ENCODE results near the gene SELENOV. TPM values are rescaled to one million over a fixed set of nuclear protein-coding genes. Genes with fewer than 3 reads are reported as not detected.
"Not testable (repeated sequence)": the region's sequence is repeated elsewhere in the genome, so short reads cannot be mapped to it uniquely, and the experiment has no call there.

The SELENOV gene, protein sequence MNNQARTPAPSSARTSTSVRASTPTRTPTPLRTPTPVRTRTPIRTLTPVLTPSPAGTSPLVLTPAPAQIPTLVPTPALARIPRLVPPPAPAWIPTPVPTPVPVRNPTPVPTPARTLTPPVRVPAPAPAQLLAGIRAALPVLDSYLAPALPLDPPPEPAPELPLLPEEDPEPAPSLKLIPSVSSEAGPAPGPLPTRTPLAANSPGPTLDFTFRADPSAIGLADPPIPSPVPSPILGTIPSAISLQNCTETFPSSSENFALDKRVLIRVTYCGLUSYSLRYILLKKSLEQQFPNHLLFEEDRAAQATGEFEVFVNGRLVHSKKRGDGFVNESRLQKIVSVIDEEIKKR
- total RNA-seq (0.37 TPM), polyA plus RNA-seq (not detected)

DNA sequence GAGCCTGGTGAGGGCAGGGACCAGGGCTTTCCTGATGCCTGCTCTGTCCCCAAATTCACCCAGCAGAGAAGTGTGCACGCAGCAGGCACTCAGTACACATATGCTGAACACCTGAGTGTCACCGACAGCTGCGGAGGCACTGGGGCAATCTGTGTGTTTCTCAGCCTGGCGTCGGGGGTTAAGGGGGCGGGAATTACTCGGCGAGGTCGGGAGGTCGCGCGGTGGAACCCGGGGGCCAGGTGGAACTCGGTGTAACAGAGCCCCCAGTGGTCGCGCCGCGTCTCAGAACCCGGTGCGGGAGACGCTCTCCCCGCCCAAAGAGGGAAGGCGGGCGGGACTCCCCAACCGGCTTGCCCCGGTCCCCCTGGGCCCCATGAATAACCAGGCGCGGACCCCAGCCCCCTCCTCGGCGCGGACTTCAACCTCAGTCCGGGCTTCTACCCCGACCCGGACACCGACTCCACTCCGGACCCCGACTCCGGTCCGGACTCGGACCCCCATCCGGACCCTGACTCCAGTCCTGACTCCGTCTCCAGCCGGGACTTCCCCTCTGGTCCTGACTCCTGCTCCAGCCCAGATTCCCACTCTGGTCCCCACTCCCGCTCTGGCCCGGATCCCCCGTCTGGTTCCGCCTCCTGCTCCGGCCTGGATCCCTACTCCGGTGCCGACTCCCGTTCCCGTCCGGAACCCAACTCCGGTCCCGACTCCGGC, at the start of gene SELENOV:
SELENOV (plus strand) TSS at position 300 of the 711 bp plus-strand sequence; CDS start at position 374, 74 bp downstream.
- DNase-seq (ENCODE audit: extremely low spot score), result no peak
- Histone ChIP-seq H3K36me3 (ENCODE audit: insufficient read depth) (no peaks in the 10 kb centered on the region), H3K4me3 (ENCODE audit: low read depth, low read length) (peak within 1 kb of the TSS; percentile 12), H3K4me1 (ENCODE audit: insufficient read depth) (peaks cover 2% of the 10 kb centered on the region), H3K27ac (ENCODE audit: low read depth) (no peak within 1 kb of the TSS)
- under 1% methylated on average over 56 of the region's 56 CpGs for WGBS

GRCh38 chr19:39465956-39466747, 48.8 kb upstream of the SELENOV start:
- Histone ChIP-seq H3K36me3 (ENCODE audit: insufficient read depth) (peaks cover 10% of the 10 kb centered on the region), H3K4me1 (ENCODE audit: insufficient read depth) (no peaks in the 10 kb centered on the region), H3K27ac (ENCODE audit: low read depth) (no peak overlapping the region), H3K4me3 (ENCODE audit: low read depth, low read length) (no peak overlapping the region)
- DNase-seq (ENCODE audit: extremely low spot score), result no peak
- WGBS, result 94% methylated on average over 18 of the region's 18 CpGs

- DNase-seq (ENCODE audit: extremely low spot score), result no peak
- WGBS, result 93% methylated on average over 7 of the region's 7 CpGs
- Histone ChIP-seq H3K36me3 (ENCODE audit: insufficient read depth) (peaks cover 13% of the 10 kb centered on the region), H3K27ac (ENCODE audit: low read depth) (no peak overlapping the region), H3K4me3 (ENCODE audit: low read depth, low read length) (no peak overlapping the region), H3K4me1 (ENCODE audit: insufficient read depth) (no peaks in the 10 kb centered on the region)
Measured at GRCh38 chr19:39467941-39468340, 47.0 kb upstream of the SELENOV start.

- no peak for DNase-seq (ENCODE audit: extremely low spot score)
- Histone ChIP-seq H3K4me1 (ENCODE audit: insufficient read depth) (no peaks in the 10 kb centered on the region), H3K4me3 (ENCODE audit: low read depth, low read length) (no peak overlapping the region), H3K36me3 (ENCODE audit: insufficient read depth) (peaks cover 13% of the 10 kb centered on the region), H3K27ac (ENCODE audit: low read depth) (no peak overlapping the region)
- WGBS, result 89% methylated on average over 11 of the region's 11 CpGs
Measured at GRCh38 chr19:39469036-39469435, 45.9 kb upstream of the SELENOV start.

DNA sequence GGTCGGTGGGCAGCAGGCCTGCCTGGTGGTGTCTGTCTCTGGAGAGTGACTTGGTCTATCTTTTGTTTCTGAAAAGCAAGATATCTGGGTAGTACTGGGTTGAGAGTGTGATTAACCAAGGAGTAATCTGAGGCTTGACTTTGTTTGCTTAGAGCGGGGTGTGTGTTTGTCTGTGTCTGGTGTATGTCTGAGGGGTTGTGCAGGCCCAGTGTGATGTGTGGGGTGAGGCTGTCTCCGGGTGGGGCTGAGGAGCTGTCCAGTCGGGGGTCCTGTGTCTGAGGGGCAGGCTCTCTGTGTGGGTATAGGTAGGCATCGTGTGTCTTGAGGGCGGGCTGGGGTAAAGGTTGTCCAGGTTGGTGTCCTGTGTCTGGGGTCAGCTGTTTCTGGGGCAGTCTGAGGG, 45.4 kb upstream of the SELENOV start:
- Histone ChIP-seq H3K36me3 (ENCODE audit: insufficient read depth) (peaks cover 11% of the 10 kb centered on the region), H3K27ac (ENCODE audit: low read depth) (no peak overlapping the region), H3K4me1 (ENCODE audit: insufficient read depth) (no peaks in the 10 kb centered on the region), H3K4me3 (ENCODE audit: low read depth, low read length) (no peak overlapping the region)
- no peak for DNase-seq (ENCODE audit: extremely low spot score)
- WGBS, result 90% methylated on average over 6 of the region's 6 CpGs

DNA sequence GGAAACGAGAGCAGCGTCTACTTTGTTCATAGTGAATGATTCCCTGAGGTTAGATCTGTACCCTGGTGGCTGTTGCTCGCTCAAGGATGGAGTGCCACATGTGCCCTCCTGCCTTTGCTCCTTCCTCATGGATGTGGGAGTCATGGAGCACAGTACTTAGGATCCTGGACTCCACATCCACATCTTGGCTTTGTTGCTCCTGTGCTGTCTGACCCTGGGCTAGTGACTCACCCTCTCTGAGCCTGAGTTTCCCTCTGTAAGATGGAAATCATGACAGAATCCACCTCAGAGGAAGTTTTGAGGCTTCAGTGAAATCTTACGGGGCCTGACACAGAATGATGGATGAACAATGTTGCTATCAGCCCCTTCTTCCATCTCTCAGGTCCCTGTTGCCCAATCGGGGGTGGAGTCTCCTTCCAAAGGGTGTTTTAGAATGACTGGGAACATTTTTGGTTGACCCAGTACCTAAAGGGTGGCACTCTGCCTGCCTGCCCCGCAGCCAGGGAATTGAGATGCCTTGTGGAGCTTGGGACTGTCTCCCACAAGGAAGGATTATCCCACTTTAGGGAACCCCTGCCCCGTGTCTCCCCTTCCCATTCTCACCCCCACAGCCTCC, 44.1 kb upstream of the SELENOV start:
- peaks cover 5% of the 10 kb centered on the region for H3K36me3 ChIP-seq (ENCODE audit: insufficient read depth)
- H3K27ac ChIP-seq (ENCODE audit: low read depth), result no peak overlapping the region
- H3K4me3 ChIP-seq (ENCODE audit: low read depth, low read length), result no peak overlapping the region
- 72% methylated on average over 7 of the region's 7 CpGs for WGBS
- no peaks in the 10 kb centered on the region for H3K4me1 ChIP-seq (ENCODE audit: insufficient read depth)
- no peak for DNase-seq (ENCODE audit: extremely low spot score)

DNA sequence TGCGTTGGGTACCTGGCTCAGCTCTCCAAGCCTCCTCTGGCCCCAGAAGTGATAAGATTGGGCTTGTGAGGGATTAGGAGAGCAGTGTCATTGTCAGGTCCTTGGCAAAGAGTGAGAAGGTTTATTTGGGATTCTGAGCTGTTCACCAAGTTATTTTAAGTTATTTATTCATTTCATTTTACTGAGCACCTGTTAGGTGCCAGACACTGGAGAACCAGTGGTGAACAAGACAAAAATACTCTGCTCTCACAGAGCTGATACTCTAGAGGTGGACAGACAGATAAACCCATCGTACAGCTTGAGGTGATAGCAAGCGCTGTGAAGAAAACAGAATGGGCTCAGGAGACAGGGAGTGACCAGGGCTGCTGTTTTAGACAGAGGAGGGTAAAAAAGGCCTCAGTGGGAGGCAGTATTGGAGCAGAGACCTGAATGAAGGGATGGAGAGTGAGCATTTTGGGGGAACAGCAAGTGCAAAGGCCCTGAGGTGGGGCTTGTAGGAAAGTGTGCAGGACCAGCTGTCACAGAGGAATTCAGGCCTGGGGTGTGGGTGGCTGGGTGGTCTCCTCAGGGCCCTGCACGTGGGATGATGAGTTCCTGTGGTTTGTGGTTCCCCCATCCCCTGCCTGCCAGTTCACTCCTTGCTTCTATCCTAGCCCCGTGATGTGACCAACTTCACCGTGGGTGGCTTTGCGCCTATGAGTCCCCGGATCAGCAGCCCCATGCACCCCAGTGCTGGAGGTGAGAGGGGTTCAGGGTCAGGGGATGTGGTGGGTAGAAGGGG, 43.0 kb upstream of the SELENOV start:
- WGBS, result 91% methylated on average over 8 of the region's 8 CpGs
- Histone ChIP-seq H3K27ac (ENCODE audit: low read depth) (no peak overlapping the region), H3K4me3 (ENCODE audit: low read depth, low read length) (no peak overlapping the region), H3K36me3 (ENCODE audit: insufficient read depth) (peaks cover 5% of the 10 kb centered on the region), H3K4me1 (ENCODE audit: insufficient read depth) (no peaks in the 10 kb centered on the region)
- DNase-seq (ENCODE audit: extremely low spot score), result no peak

DNA sequence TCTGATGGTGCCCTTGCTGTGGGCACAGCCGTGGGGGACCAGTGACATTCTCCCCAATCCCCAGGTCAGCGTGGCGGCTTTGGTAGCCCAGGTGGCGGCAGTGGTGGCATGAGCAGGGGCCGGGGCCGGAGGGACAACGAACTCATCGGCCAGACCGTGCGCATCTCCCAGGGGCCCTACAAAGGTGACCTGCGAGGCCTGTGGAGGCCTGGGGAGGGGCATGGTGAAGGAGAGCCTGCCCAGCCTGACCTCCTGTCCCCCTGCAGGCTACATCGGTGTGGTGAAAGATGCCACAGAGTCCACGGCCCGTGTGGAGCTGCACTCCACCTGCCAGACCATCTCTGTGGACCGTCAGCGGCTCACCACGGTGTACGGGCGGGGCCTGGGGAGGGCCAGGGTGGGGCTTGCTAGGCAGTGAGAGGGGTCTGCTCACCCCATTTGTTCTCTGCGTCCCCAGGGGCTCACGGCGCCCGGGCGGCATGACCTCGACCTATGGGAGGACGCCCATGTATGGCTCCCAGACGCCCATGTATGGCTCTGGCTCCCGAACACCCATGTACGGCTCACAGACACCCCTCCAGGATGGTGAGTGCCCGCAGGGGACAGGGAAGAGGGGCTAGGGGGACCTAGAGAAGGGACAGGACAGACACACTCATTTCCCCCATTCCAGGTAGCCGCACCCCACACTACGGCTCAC, 42.0 kb upstream of the SELENOV start:
- WGBS, result 91% methylated on average over 32 of the region's 32 CpGs
- H3K36me3 ChIP-seq (ENCODE audit: insufficient read depth), result peaks cover 5% of the 10 kb centered on the region
- no peak overlapping the region for H3K27ac ChIP-seq (ENCODE audit: low read depth)
- no peak for DNase-seq (ENCODE audit: extremely low spot score)
- no peaks in the 10 kb centered on the region for H3K4me1 ChIP-seq (ENCODE audit: insufficient read depth)
- no peak overlapping the region for H3K4me3 ChIP-seq (ENCODE audit: low read depth, low read length)

DNA sequence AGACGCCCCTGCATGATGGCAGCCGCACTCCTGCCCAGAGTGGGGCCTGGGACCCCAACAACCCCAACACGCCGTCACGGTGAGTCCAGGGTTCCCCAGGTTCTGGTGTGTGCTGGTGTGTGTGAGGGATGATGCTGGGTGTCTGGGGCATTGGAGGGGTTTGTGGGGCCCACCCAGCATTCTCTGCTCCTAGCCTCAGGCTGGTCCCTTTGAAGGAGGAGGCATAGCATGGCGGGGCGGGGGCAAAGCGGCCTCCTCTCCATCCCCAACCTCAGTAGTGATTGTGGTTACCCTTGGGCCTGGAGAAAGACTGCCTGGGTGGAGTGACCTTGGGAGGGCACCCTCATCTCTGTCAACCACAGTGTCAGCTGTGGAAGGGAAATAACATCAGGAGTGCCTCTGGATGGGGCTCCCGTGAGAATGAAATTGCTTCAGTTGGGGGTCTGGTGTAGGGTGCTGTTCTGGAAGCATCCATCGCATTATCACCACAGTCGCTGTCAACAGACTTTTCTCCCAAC, 41.4 kb upstream of the SELENOV start:
- H3K4me1 ChIP-seq (ENCODE audit: insufficient read depth), result no peaks in the 10 kb centered on the region
- peaks cover 5% of the 10 kb centered on the region for H3K36me3 ChIP-seq (ENCODE audit: insufficient read depth)
- H3K27ac ChIP-seq (ENCODE audit: low read depth), result no peak overlapping the region
- 83% methylated on average over 11 of the region's 11 CpGs for WGBS
- no peak for DNase-seq (ENCODE audit: extremely low spot score)
- H3K4me3 ChIP-seq (ENCODE audit: low read depth, low read length), result no peak overlapping the region

GRCh38 chr19:39474139-39474620, 40.8 kb upstream of the SELENOV start:
- H3K4me3 ChIP-seq (ENCODE audit: low read depth, low read length), result no peak overlapping the region
- H3K4me1 ChIP-seq (ENCODE audit: insufficient read depth), result no peaks in the 10 kb centered on the region
- WGBS, result 47% methylated on average over 9 of the region's 9 CpGs
- no peak for DNase-seq (ENCODE audit: extremely low spot score)
- no peak overlapping the region for H3K27ac ChIP-seq (ENCODE audit: low read depth)
- peaks cover 5% of the 10 kb centered on the region for H3K36me3 ChIP-seq (ENCODE audit: insufficient read depth)

DNA sequence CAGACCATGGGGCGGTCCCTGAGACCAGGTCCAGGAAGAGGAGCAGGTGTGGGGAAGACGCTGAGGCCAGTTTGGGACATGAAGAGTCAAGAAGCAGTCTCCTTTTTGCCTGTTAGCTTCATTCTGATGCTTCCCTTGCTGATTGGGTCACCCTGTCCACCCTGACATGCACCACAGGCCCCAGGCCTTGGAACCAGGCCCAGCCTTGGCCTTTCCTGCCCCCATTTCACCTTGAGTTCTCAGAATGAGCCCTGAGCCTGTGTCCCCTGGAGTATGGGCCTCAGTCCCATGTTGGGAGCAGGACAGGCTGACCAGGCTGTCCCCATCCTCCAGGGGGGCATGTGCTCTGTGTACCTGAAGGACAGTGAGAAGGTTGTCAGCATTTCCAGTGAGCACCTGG, 39.2 kb upstream of the SELENOV start:
- no peak for DNase-seq (ENCODE audit: extremely low spot score)
- Histone ChIP-seq H3K4me3 (ENCODE audit: low read depth, low read length) (no peak overlapping the region), H3K4me1 (ENCODE audit: insufficient read depth) (no peaks in the 10 kb centered on the region), H3K36me3 (ENCODE audit: insufficient read depth) (peaks cover 3% of the 10 kb centered on the region), H3K27ac (ENCODE audit: low read depth) (no peak overlapping the region)
- 94% methylated on average over 2 of the region's 2 CpGs for WGBS

DNA sequence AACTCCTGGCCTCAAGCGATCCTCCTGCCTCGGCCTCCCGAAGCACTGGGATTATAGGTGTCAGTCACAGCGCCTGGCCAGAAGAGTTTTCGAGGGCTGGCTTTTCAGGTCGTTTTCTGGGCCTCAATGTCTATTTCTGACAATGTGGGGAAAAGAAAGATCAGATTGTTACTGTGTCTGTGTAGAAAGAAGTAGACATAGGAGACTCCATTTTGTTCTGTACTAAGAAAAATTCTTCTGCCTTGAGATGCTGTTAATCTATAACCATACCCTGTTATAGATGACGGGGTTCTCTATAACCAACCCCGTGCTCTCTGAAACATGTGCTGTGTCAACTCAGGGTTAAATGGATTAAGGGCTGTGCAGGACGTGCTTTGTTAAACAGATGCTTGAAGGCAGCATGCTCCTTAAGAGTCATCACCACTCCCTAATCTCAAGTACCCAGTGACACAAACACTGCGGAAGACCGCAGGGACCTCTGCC, 35.6 kb upstream of the SELENOV start:
- WGBS, result 67% methylated on average over 11 of the region's 11 CpGs
- DNase-seq (ENCODE audit: extremely low spot score); H3K4me3 ChIP-seq (ENCODE audit: low read depth, low read length); H3K4me1 ChIP-seq (ENCODE audit: insufficient read depth); H3K27ac ChIP-seq (ENCODE audit: low read depth); H3K36me3 ChIP-seq (ENCODE audit: insufficient read depth): not testable (repeated sequence)
